ENCODE data around the gene ACOXL.
A peak's percentile ranks its signal among the peaks of the same experiment; 100 is the strongest.

Gene ACOXL

DNA sequence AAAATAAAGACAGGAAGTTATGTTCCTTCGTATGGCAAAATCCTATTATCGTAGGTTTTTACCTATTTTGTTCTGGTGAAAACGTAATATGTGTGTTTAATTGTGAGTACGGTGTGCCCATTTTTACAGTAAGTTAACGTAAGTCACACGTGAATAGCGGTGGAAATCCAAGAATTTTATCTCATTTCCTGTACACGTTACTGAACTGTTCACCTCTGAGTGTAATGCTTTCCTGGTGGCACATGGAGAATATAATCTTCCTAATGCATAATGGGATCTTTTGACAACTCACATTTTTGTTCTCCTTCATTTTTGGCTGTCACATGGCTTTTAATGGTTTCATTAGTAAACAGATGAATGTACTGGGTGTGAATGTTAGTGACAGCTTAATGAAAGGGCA is 416.6 kb downstream of the ACOXL start:
- DNase-seq (ENCODE audit: low read depth), result no peak
- TF ChIP-seq, protein P1, sequence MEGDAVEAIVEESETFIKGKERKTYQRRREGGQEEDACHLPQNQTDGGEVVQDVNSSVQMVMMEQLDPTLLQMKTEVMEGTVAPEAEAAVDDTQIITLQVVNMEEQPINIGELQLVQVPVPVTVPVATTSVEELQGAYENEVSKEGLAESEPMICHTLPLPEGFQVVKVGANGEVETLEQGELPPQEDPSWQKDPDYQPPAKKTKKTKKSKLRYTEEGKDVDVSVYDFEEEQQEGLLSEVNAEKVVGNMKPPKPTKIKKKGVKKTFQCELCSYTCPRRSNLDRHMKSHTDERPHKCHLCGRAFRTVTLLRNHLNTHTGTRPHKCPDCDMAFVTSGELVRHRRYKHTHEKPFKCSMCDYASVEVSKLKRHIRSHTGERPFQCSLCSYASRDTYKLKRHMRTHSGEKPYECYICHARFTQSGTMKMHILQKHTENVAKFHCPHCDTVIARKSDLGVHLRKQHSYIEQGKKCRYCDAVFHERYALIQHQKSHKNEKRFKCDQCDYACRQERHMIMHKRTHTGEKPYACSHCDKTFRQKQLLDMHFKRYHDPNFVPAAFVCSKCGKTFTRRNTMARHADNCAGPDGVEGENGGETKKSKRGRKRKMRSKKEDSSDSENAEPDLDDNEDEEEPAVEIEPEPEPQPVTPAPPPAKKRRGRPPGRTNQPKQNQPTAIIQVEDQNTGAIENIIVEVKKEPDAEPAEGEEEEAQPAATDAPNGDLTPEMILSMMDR (IDR thresholded peaks at IDR 0.05; ENCODE audit: low read depth, low read length, missing control alignments), result no peak
- H3K4me3 ChIP-seq (ENCODE audit: low read depth, low read length), result no peak overlapping the region

GRCh38 chr2:111149882-111150455 is 417.6 kb downstream of the ACOXL start:
- TF ChIP-seq, protein P1 (IDR thresholded peaks at IDR 0.05; ENCODE audit: low read depth, low read length, missing control alignments), result no peak

GRCh38 chr2:111154758-111155157 is 422.4 kb downstream of the ACOXL start:
- TF ChIP-seq, protein P1 (IDR thresholded peaks at IDR 0.05; ENCODE audit: low read depth, low read length, missing control alignments), result no peak
- H3K4me3 ChIP-seq (ENCODE audit: low read depth, low read length), result no peak overlapping the region
- no peak for DNase-seq (ENCODE audit: low read depth)

More at GRCh38 chr2:111149882-111150455, 417.6 kb downstream of the ACOXL start:
- H3K4me3 ChIP-seq (ENCODE audit: low read depth, low read length), result no peak overlapping the region
- DNase-seq (ENCODE audit: low read depth), result no peak

DNA sequence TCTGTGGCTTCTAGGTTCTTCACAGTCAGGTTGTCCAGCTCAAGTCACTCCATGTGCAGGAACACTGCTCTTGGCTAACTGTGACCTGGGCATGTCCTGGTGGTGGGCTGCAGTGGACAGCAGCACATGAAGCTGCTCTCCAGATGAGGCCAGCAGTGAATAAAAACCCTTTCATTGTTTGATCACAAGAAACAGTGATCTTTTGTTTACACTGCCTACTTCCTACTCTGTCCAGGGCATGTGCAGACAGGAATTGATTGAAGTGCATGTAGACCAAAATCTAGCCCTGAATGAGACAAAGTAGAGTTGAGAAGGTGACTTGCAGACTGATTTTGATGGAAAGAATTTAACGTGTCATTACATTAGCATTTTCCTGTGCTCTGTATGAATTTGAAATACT is 423.2 kb downstream of the ACOXL start:
- TF ChIP-seq, protein P1 (IDR thresholded peaks at IDR 0.05; ENCODE audit: low read depth, low read length, missing control alignments), result no peak
- DNase-seq (ENCODE audit: low read depth), result no peak
- no peak overlapping the region for H3K4me3 ChIP-seq (ENCODE audit: low read depth, low read length)

- DNase-seq (ENCODE audit: low read depth), result no peak
Measured at GRCh38 chr2:111156529-111156928, 424.2 kb downstream of the ACOXL start.

GRCh38 chr2:111157071-111157661 is 424.8 kb downstream of the ACOXL start:
- no peak overlapping the region for H3K4me3 ChIP-seq (ENCODE audit: low read depth, low read length)
- TF ChIP-seq, protein P1 (IDR thresholded peaks at IDR 0.05; ENCODE audit: low read depth, low read length, missing control alignments), result no peak
- DNase-seq (ENCODE audit: low read depth), result peak; percentile 22

More at GRCh38 chr2:111156529-111156928, 424.2 kb downstream of the ACOXL start:
- no peak overlapping the region for H3K4me3 ChIP-seq (ENCODE audit: low read depth, low read length)
- TF ChIP-seq, protein P1 (IDR thresholded peaks at IDR 0.05; ENCODE audit: low read depth, low read length, missing control alignments), result no peak

DNA sequence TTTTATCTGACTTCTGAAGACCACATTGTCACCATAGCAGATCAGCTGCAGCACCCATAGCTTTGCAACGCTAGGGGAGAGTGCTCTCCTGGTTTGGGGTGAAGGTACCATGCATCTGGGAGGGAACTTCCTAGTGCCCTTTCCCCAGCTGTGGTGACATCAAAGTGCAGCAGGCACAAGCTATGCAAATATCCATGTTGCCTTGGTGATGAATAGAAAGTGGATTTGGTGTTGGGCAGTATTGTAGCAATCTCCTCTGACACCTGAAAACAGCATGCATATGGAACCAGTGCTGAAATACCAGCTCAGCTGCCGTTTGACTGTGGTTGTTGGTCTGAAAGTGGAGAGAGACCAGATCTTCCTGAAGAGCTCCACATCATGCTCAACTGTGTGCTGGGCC is 425.4 kb downstream of the ACOXL start:
- DNase-seq (ENCODE audit: low read depth), result peak; percentile 39
- no peak overlapping the region for H3K4me3 ChIP-seq (ENCODE audit: low read depth, low read length)
- TF ChIP-seq, protein P1 (IDR thresholded peaks at IDR 0.05; ENCODE audit: low read depth, low read length, missing control alignments), result no peak
